Endothelial cell of hepatic sinusoid (primary cell): Measurements from ENCODE around the gene OSER1.

Source experiments
- in situ Hi-C: cut with HindIII; loops from 2 replicates; pipeline ENCODE4 v1.10.0; 2017; ENCODE audit warnings: low sequenced_read_pairs

OSER1 gene

DNA sequence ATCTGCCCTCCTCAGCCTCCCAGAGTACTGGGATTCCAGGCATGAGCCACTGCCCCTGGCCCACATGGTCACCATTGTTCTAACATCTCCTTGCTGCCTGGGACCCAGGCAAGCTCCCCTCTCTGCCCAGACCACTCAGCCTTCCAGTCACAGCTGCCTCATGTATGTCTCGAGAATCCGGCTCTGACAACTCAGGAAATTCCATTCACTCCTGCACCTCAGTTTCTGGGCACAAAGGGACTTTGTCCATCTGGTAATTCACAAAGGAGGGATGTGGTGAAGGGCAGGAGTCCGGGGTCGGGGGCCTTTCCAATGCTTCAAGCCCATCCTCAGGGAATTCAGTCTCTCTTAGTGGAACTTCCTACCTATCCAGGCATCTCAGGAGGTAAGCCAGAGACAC, 64.3 kb downstream of the OSER1 start:
- in situ Hi-C loops = no loop called here
